Smooth muscle cell (in vitro differentiated cells): ENCODE measurements around the gene OR7G1. TPM values are rescaled to one million over a fixed set of nuclear protein-coding genes. Genes with fewer than 3 reads are reported as not detected.

Experiments
- DNase-seq: peaks from one replicate; lab custom pipeline; 2025; ENCODE audit not compliant: unreplicated experiment; lab: John Stamatoyannopoulos, UW
- H2AFZ ChIP-seq: fragments of 200-600 bp; sonication (generic); 2 replicates; pipeline ENCODE4 v1.6.0; 2016; ENCODE audit warnings: antibody characterized with exemption, low read depth, mild to moderate bottlenecking
- H3F3A ChIP-seq: fragments of 200-600 bp; sonication (generic); 2 replicates; pipeline ENCODE4 v1.6.0; 2017; ENCODE audit warnings: antibody characterized with exemption, low read depth
- H3K27ac ChIP-seq: fragments of 200-600 bp; sonication (generic); 2 replicates; pipeline ENCODE4 v1.5.1; 2016; ENCODE audit warnings: low read depth, mild to moderate bottlenecking
- H3K27me3 ChIP-seq: fragments of 200-600 bp; sonication (generic); 2 replicates; pipeline ENCODE4 v1.6.1; 2016; ENCODE audit warnings: low read depth, mild to moderate bottlenecking
- H3K36me3 ChIP-seq: fragments of 200-600 bp; sonication (generic); 2 replicates; pipeline ENCODE4 v1.5.1; 2016; ENCODE audit warnings: low read depth
- H3K4me1 ChIP-seq: fragments of 200-600 bp; sonication (generic); 2 replicates; pipeline ENCODE4 v1.5.1; 2016; ENCODE audit warnings: low read depth
- H3K4me2 ChIP-seq: fragments of 200-600 bp; sonication (generic); 2 replicates; pipeline ENCODE4 v1.6.0; 2016; ENCODE audit warnings: mild to moderate bottlenecking
- H3K4me3 ChIP-seq: fragments of 200-600 bp; sonication (generic); 2 replicates; pipeline ENCODE4 v1.5.1; 2016; ENCODE audit warnings: mild to moderate bottlenecking
- H3K79me2 ChIP-seq: fragments of 200-600 bp; sonication (generic); 2 replicates; pipeline ENCODE4 v1.6.0; 2016; ENCODE audit warnings: low read depth, mild to moderate bottlenecking
- H3K9ac ChIP-seq: fragments of 200-600 bp; sonication (generic); 2 replicates; pipeline ENCODE4 v1.6.0; 2016; ENCODE audit warnings: low read depth
- H3K9me3 ChIP-seq: fragments of 200-600 bp; sonication (generic); replicated peaks from 2 replicates; pipeline ENCODE4 v1.5.1; 2016; ENCODE audit warnings: low read depth
- H4K20me1 ChIP-seq: fragments of 200-600 bp; sonication (generic); 2 replicates; pipeline ENCODE4 v1.6.0; 2016; ENCODE audit warnings: low read depth
- WGBS: methylation state at CpG from one replicate; pipeline ENCODE4 v1.1.7; 2016; ENCODE audit warnings: low lambda C conversion rate; 5-methylcytosine and 5-hydroxymethylcytosine counted together
- polyA plus RNA-seq: library from polyadenylated mRNA; unstranded; fragments of >200 nt; fragmentation: Nextera tagmentation; extraction: Ambion mirVana; gene quantifications from 2 replicates; pipeline ENCODE4 v1.2.1, GENCODE V29; 2016
- total RNA-seq: library from RNA; depleted of rRNA; stranded (reverse); fragments of >200 nt; gene quantifications from 2 replicates; pipeline ENCODE4 v1.2.3, GENCODE V29; 2014
- TF ChIP-seq, protein P1 (sequence below): fragments of 200-600 bp; sonication (generic); IDR thresholded peaks from 2 replicates; pipeline ENCODE4 v1.5.1; 2017; ENCODE audit warnings: borderline replicate concordance, mild to moderate bottlenecking, antibody characterized with exemption; ENCODE audit not compliant: insufficient read depth, poor library complexity, severe bottlenecking

The OR7G1 gene
- total RNA-seq, result not detected in 2 replicates
- not detected in 2 replicates for polyA plus RNA-seq

GRCh38 chr19:9115307-9115813 lies at the start of gene OR7G1:
Gene OR7G1, minus strand, starts transcription at chr19:9115763. Its CDS starts 0 bp downstream, at chr19:9115763.
- H3K4me1 ChIP-seq, result no peaks in the 10 kb centered on the region
- H3K4me3 ChIP-seq, result no peak within 1 kb of the TSS
- H3K27ac ChIP-seq, result no peak within 1 kb of the TSS
- H3K4me2 ChIP-seq, result no peak within 1 kb of the TSS
- no peak within 1 kb of the TSS for H3K9ac ChIP-seq
- TF ChIP-seq, protein P1, sequence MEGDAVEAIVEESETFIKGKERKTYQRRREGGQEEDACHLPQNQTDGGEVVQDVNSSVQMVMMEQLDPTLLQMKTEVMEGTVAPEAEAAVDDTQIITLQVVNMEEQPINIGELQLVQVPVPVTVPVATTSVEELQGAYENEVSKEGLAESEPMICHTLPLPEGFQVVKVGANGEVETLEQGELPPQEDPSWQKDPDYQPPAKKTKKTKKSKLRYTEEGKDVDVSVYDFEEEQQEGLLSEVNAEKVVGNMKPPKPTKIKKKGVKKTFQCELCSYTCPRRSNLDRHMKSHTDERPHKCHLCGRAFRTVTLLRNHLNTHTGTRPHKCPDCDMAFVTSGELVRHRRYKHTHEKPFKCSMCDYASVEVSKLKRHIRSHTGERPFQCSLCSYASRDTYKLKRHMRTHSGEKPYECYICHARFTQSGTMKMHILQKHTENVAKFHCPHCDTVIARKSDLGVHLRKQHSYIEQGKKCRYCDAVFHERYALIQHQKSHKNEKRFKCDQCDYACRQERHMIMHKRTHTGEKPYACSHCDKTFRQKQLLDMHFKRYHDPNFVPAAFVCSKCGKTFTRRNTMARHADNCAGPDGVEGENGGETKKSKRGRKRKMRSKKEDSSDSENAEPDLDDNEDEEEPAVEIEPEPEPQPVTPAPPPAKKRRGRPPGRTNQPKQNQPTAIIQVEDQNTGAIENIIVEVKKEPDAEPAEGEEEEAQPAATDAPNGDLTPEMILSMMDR, result no peak
- no peaks in the 10 kb centered on the region for H3F3A ChIP-seq
- H4K20me1 ChIP-seq, result no peaks in the 10 kb centered on the region
- 71% methylated on average over 2 of the region's 2 CpGs for WGBS
- no peaks in the 10 kb centered on the region for H3K36me3 ChIP-seq
- no peaks in the 10 kb centered on the region for H3K27me3 ChIP-seq
- no peak within 1 kb of the TSS for H2AFZ ChIP-seq
- no peaks in the 10 kb centered on the region for H3K79me2 ChIP-seq
- H3K9me3 ChIP-seq, result no peaks in the 10 kb centered on the region
- DNase-seq, result no peak

DNA sequence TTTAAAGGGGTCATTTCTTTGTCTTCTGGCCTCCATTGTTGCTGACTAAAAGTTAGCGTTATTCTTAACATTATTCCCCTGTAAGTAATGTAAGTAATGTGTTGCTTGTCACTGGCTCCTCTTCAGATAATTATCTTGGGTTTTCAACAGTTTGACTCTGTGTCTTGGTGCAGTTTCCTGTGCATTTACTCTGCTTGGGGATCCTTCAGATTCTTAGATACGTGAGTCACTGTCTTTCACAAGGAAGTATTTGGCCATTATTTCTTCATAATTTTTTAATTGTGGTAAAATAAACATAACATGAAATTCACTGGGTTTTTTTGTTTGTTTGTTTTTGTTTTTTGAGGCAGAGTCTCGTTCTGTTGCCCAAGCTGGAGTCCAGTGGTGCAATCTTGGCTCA lies 49.7 kb upstream of the OR7G1 start:
- H3K36me3 ChIP-seq, result peaks cover 32% of the 10 kb centered on the region
- no peaks in the 10 kb centered on the region for H3K4me1 ChIP-seq
- H3K4me2 ChIP-seq, result no peak overlapping the region
- H3K27me3 ChIP-seq, result no peaks in the 10 kb centered on the region
- H3K9me3 ChIP-seq, result peaks cover 18% of the 10 kb centered on the region
- DNase-seq, result no peak
- H3F3A ChIP-seq, result no peaks in the 10 kb centered on the region
- H3K79me2 ChIP-seq, result no peaks in the 10 kb centered on the region
- H4K20me1 ChIP-seq, result no peaks in the 10 kb centered on the region
- H3K27ac ChIP-seq, result no peak overlapping the region
- no peak overlapping the region for H2AFZ ChIP-seq
- H3K4me3 ChIP-seq, result no peak overlapping the region
- TF ChIP-seq, protein P1, result no peak
- WGBS, result 92% methylated on average over 3 of the region's 3 CpGs
- no peak overlapping the region for H3K9ac ChIP-seq

DNA sequence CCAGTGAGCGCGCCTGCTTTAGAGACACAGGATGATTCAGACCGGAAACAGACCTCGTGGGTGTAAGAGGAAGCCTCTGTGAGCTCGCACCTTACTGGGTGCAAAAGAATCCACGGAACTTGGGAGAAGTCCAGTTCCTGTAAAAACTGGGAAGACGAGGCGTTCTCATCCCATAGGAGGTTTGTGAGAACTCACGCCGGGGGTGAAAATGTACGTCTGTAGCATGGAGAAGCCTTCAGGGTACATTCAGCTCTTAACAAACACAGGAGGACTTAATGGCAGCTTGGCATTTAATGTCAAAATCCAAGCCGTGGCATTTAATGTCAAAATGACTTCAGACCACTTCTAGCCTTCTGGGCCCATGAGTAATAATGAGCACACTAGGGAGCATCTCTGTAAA lies 45.9 kb upstream of the OR7G1 start:
- peaks cover 52% of the 10 kb centered on the region for H3K36me3 ChIP-seq
- no peak overlapping the region for H3K4me3 ChIP-seq
- 98% methylated on average over 12 of the region's 12 CpGs for WGBS

GRCh38 chr19:9159891-9160290 lies 44.3 kb upstream of the OR7G1 start:
- peaks cover 13% of the 10 kb centered on the region for H3K79me2 ChIP-seq
- TF ChIP-seq, protein P1, result no peak
- no peaks in the 10 kb centered on the region for H3K27me3 ChIP-seq
- H4K20me1 ChIP-seq, result peaks cover 17% of the 10 kb centered on the region
- WGBS, result over 99% methylated on average over 13 of the region's 13 CpGs
- H3K27ac ChIP-seq, result no peak overlapping the region
- no peak overlapping the region for H3K4me3 ChIP-seq
- no peaks in the 10 kb centered on the region for H3F3A ChIP-seq
- no peak overlapping the region for H3K9ac ChIP-seq
- no peak overlapping the region for H3K4me2 ChIP-seq
- H2AFZ ChIP-seq, result no peak overlapping the region
- no peak for DNase-seq
- no peaks in the 10 kb centered on the region for H3K4me1 ChIP-seq
- peaks cover 52% of the 10 kb centered on the region for H3K36me3 ChIP-seq
- H3K9me3 ChIP-seq, result peaks cover 29% of the 10 kb centered on the region

More for the DNA sequence above, 45.9 kb upstream of the OR7G1 start:
- peaks cover 2% of the 10 kb centered on the region for H4K20me1 ChIP-seq
- no peak overlapping the region for H3K4me2 ChIP-seq
- no peaks in the 10 kb centered on the region for H3F3A ChIP-seq
- no peaks in the 10 kb centered on the region for H3K27me3 ChIP-seq
- peaks cover 29% of the 10 kb centered on the region for H3K9me3 ChIP-seq
- no peaks in the 10 kb centered on the region for H3K4me1 ChIP-seq
- H3K9ac ChIP-seq, result no peak overlapping the region
- DNase-seq, result no peak
- no peak overlapping the region for H3K27ac ChIP-seq
- TF ChIP-seq, protein P1, result no peak
- no peaks in the 10 kb centered on the region for H3K79me2 ChIP-seq
- no peak overlapping the region for H2AFZ ChIP-seq
